NCI-H2196 treated with DMSO at 0.1 percent for 48 hours (cell line): ENCODE data around the gene ARFRP1.
"Not testable (repeated sequence)": the region's sequence is repeated elsewhere in the genome, so short reads cannot be mapped to it uniquely, and the experiment has no call there.

Source experiments
- DNase-seq: peaks from one replicate; lab custom pipeline; 2025; ENCODE audit not compliant: unreplicated experiment; lab: John Stamatoyannopoulos, UW

The ARFRP1 gene

GRCh38 chr20:63732118-63733095 lies 24.6 kb upstream of the ARFRP1 start:
- no peak for DNase-seq

- no peak for DNase-seq
Observed at GRCh38 chr20:63731410-63731809, 23.6 kb upstream of the ARFRP1 start.

GRCh38 chr20:63730189-63730733 lies 22.5 kb upstream of the ARFRP1 start:
- DNase-seq: not testable (repeated sequence)

- not testable (repeated sequence) for DNase-seq
Observed at GRCh38 chr20:63722967-63723622, 15.3 kb upstream of the ARFRP1 start.

- no peak for DNase-seq
Observed at GRCh38 chr20:63718996-63719395, 11.2 kb upstream of the ARFRP1 start.

GRCh38 chr20:63714858-63715257 lies 7.1 kb upstream of the ARFRP1 start:
- no peak for DNase-seq

- DNase-seq: no peak
Observed at GRCh38 chr20:63712191-63712590, 4.4 kb upstream of the ARFRP1 start.

GRCh38 chr20:63711085-63711645 lies 3.4 kb upstream of the ARFRP1 start:
- no peak for DNase-seq

- DNase-seq: no peak
Observed at GRCh38 chr20:63709149-63709527, 1.4 kb upstream of the ARFRP1 start.

- no peak for DNase-seq
Observed at GRCh38 chr20:63708301-63709148, 749 bp upstream of the ARFRP1 start.

- DNase-seq: peak; percentile 36
Observed at GRCh38 chr20:63706852-63707557, 771 bp downstream of the ARFRP1 start.

- DNase-seq: no peak
Observed at GRCh38 chr20:63706027-63706695, 1.6 kb downstream of the ARFRP1 start.

- no peak for DNase-seq
Observed at GRCh38 chr20:63705232-63706026, 2.3 kb downstream of the ARFRP1 start.

- no peak for DNase-seq
Observed at GRCh38 chr20:63704749-63705117, 3.0 kb downstream of the ARFRP1 start.

GRCh38 chr20:63703976-63704748 lies 3.6 kb downstream of the ARFRP1 start:
- no peak for DNase-seq

GRCh38 chr20:63703471-63703975 lies 4.3 kb downstream of the ARFRP1 start:
- DNase-seq: no peak

- no peak for DNase-seq
Observed at GRCh38 chr20:63702751-63703470, 4.9 kb downstream of the ARFRP1 start.
